SJCRH30 (cell line): ENCODE data around the gene MLC1. TPM values are rescaled to one million over a fixed set of nuclear protein-coding genes. Genes with fewer than 3 reads are reported as not detected.

Experiments
- DNase-seq, 2 experiments: peaks; one replicate each; pipeline ENCODE4 v3.0.0-alpha.2; 2015 to 2020
- H3K27ac ChIP-seq: fragments of 250-450 bp; sonication (Bioruptor Pico); 2 replicates; pipeline ENCODE4 v1.5.1; 2020; ENCODE audit warnings: mild to moderate bottlenecking, moderate library complexity
- H3K27me3 ChIP-seq: fragments of 250-450 bp; sonication (Bioruptor Pico); 2 replicates; pipeline ENCODE4 v1.5.1; 2020; ENCODE audit warnings: mild to moderate bottlenecking, moderate library complexity
- H3K36me3 ChIP-seq: fragments of 250-450 bp; sonication (Bioruptor Pico); 2 replicates; pipeline ENCODE4 v1.5.1; 2020; ENCODE audit warnings: mild to moderate bottlenecking, moderate library complexity
- H3K4me1 ChIP-seq: fragments of 250-450 bp; sonication (Bioruptor Pico); 2 replicates; pipeline ENCODE4 v1.5.1; 2020; ENCODE audit warnings: mild to moderate bottlenecking, moderate library complexity
- H3K4me3 ChIP-seq: fragments of 250-450 bp; sonication (Bioruptor Pico); 2 replicates; pipeline ENCODE4 v1.5.1; 2020; ENCODE audit warnings: mild to moderate bottlenecking, moderate library complexity
- H3K9me3 ChIP-seq: fragments of 250-450 bp; sonication (Bioruptor Pico); replicated peaks from 2 replicates; pipeline ENCODE4 v1.5.1; 2020; ENCODE audit warnings: mild to moderate bottlenecking, moderate library complexity
- total RNA-seq: library from RNA; depleted of rRNA; stranded (reverse); fragments of >200 nt; shearing (Covaris generic); gene quantifications from 2 replicates; pipeline ENCODE4 v1.2.3, GENCODE V29; 2014

Gene MLC1
- total RNA-seq, 1 experiment from 2014 or later = 0.04 TPM

DNA sequence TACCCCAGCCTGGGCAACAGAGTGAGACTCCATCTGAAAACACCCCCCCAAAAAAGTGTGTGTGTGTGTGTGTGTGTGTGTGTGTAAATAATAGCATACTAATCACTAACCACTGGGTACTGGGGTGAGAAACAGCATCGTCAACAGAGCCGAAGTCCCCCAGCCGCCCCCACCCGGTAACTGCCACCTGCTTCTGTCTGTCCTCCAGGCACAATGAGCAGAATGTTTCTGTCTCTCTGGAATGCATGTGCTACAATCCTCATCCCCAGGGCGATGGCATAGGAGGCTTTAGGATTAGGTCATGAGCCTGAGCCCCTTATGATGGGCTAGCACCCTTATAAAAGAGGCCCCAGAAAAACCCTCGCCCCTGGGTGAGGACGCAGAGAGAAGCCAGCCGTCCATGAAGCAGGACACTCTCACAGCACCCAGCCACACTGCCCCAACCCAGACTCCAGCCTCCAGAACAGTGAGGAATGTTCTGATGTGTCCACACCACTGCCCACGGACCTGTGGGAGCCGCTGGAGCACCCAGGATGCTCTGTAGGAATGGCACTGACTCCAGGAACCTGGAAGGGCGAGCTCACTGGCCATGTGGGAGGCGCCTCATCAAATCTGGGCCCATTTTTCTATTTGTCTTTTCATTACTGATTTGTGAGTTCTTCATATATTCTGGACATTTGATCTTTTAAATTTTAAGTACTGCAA lies 37.0 kb downstream of the MLC1 start:
- peak; percentile 93 to 96 for DNase-seq
- no peaks in the 10 kb centered on the region; the same call in 1 of the 2 replicates for H3K27me3 ChIP-seq
- peak overlapping the region; percentile 57 for H3K27ac ChIP-seq
- H3K4me1 ChIP-seq = peaks cover 15% of the 10 kb centered on the region
- H3K36me3 ChIP-seq = no peaks in the 10 kb centered on the region
- peaks cover 1% of the 10 kb centered on the region; the same call in 1 of the 2 replicates for H3K9me3 ChIP-seq
- no peak overlapping the region for H3K4me3 ChIP-seq

DNA sequence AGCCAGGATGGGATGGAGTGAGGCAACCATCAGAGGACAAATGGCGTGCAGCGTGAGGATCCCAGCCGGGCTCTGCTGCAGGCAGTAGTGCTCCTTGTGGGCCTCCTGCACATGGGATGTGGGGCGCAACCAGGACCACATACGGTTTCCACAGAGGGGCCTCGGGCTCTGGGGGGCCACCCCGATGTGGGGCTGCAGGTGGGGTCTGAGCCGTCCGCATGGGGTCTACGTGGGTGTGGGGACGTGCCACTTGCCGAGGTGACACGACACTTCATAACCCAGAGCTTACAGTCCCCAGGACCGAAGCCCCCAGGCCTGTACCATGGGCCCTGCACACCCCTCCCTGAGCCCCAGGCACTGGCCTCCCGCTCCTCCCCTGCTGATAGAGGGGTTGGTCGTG lies 37.9 kb downstream of the MLC1 start:
- Histone ChIP-seq H3K9me3 (no peaks in the 10 kb centered on the region), H3K4me3 (no peak overlapping the region), H3K27me3 (no peaks in the 10 kb centered on the region; the same call in 1 of the 2 replicates), H3K27ac (no peak overlapping the region), H3K36me3 (no peaks in the 10 kb centered on the region), H3K4me1 (peaks cover 15% of the 10 kb centered on the region)
- no peak for DNase-seq

DNA sequence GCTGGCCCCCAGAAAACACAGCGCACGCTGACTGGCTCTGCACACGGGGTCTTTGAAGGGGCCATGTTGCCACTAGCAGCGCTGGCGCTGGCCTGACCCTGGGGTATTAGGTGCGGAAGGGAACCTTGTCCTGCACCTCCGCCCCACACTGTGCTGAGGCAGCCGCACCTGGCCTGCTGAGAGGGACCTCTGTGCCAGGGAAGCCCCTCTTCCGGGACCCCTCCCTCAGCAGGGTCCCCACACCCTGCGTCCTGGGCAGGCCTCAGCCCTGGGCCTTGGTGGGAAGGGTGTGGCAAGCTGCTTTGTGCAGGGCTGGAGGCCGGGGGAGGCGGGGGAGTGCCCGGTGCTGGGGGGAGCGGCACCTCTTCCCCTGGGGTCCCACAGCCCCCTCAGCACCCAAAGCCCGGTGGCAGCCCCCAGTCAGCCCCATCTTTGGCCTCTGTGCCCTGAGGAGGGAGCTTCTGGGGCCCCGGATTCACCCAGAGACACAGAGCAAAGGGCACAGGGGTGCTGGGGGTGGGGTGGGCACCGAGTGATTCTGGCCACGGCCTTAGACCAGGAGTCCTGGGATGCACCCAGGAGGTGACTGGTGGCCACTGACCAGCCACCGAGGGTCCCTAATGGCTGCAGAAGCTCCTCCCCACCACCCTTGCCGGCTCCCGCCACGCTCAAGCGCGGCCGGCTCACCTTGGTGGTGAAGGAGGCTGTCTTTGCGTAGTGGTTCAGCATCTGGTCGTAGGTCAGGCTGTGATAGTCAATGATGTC lies 38.6 kb downstream of the MLC1 start:
- no peak overlapping the region for H3K27ac ChIP-seq
- H3K4me3 ChIP-seq = no peak overlapping the region
- H3K9me3 ChIP-seq = no peaks in the 10 kb centered on the region
- H3K36me3 ChIP-seq = no peaks in the 10 kb centered on the region
- DNase-seq = no peak
- H3K4me1 ChIP-seq = peaks cover 15% of the 10 kb centered on the region
- no peaks in the 10 kb centered on the region; the same call in 1 of the 2 replicates for H3K27me3 ChIP-seq

DNA sequence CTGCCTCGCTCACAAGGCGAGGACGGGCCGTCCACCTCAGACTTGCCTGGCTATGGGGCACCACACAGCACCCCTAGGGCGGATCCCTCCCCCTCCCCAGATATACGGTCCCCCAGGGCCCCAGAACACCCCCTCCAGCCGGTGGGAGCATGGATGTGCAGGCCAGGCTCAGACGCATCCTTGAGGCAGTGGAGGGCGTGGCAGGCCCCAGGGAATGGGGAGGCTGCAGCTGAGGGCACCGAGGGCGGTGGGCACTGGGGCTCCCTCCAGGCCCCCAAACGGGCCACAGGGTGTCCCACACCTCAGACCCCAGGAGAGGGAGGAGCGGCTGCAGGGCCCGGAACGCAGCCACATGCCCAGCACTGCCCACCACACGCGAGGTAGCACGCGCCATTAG lies 39.2 kb downstream of the MLC1 start:
- no peaks in the 10 kb centered on the region for H3K36me3 ChIP-seq
- no peak for DNase-seq
- H3K4me1 ChIP-seq = peaks cover 15% of the 10 kb centered on the region
- no peak overlapping the region for H3K4me3 ChIP-seq
- no peak overlapping the region for H3K27ac ChIP-seq
- no peaks in the 10 kb centered on the region; the same call in 1 of the 2 replicates for H3K27me3 ChIP-seq
- no peaks in the 10 kb centered on the region for H3K9me3 ChIP-seq

DNA sequence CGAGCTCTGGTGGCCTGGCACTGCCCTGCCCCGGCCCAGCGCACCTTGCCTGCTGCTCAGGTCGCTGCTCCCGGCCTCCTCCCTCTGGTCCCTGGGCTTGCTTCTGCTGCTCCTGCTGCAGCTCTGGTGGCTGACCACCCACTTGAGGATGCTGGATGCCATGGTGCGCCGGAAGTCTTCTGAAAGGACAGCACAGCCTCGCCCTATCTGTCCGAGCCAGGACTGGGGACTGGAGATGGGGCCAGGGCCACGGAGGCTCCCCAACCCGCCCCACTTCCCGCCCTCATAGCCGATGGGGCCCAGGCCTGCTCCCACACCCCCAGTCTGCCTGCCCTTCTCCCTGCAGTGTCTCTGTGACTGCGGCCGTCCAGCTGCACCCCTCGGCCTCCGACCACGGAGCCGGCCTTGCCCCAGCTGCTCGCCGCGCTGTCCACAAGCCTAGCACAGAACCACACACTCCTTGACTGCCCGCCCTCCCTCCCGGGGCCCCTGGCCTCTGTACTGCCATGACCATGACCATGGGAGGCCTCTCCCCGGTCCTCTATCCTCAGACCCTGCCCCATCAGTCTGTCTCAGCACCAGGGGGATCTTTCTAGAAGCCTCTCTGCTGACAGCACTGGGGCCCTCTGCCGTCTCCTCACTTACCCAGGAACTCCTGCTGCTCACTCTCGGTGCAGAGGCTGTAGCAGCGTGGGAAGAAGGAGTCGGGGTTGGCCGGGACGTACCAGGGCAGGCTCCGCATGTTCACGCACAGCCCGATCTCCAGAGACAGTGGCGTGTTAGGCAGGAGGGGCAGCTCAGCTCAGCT lies 39.8 kb downstream of the MLC1 start:
- peaks cover 15% of the 10 kb centered on the region for H3K4me1 ChIP-seq
- no peaks in the 10 kb centered on the region; the same call in 1 of the 2 replicates for H3K27me3 ChIP-seq
- H3K9me3 ChIP-seq = no peaks in the 10 kb centered on the region
- no peak overlapping the region for H3K4me3 ChIP-seq
- no peak for DNase-seq
- no peaks in the 10 kb centered on the region for H3K36me3 ChIP-seq
- H3K27ac ChIP-seq = no peak overlapping the region

DNA sequence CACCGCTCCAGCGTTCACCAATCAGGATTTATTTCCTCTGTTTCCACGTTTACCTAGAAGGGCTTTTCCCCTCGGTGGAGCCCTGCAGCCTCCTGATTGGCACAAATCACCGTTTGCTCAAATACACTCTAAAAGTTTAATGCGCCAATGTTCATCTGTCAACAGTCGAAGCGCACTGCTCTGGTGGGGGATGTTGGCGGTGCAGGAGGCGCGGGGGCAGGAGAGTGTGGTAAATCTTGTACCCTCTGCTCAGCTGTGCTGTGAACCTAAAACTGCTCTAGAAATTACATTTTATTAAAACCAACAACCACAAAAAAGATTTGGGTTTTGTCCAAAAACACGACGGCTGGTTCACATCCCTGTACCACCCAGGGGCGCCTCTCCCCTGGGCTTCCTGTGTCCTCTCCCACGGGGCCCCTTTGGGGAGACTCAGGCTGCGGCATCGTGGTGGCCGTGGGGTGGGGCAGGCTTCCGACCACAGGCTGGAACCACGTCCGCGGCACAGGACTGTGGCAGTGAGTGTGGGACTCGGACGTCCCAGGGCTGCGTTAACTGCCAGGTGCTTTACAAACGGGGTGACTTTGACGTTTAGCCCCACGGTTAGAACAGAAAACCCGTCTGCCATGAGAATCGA lies 40.6 kb downstream of the MLC1 start:
- no peak overlapping the region for H3K4me3 ChIP-seq
- peaks cover 15% of the 10 kb centered on the region for H3K4me1 ChIP-seq
- H3K36me3 ChIP-seq = no peaks in the 10 kb centered on the region
- H3K9me3 ChIP-seq = peaks cover under 1% of the 10 kb centered on the region
- no peak overlapping the region for H3K27ac ChIP-seq
- DNase-seq = no peak
- H3K27me3 ChIP-seq = no peaks in the 10 kb centered on the region; the same call in 1 of the 2 replicates

DNA sequence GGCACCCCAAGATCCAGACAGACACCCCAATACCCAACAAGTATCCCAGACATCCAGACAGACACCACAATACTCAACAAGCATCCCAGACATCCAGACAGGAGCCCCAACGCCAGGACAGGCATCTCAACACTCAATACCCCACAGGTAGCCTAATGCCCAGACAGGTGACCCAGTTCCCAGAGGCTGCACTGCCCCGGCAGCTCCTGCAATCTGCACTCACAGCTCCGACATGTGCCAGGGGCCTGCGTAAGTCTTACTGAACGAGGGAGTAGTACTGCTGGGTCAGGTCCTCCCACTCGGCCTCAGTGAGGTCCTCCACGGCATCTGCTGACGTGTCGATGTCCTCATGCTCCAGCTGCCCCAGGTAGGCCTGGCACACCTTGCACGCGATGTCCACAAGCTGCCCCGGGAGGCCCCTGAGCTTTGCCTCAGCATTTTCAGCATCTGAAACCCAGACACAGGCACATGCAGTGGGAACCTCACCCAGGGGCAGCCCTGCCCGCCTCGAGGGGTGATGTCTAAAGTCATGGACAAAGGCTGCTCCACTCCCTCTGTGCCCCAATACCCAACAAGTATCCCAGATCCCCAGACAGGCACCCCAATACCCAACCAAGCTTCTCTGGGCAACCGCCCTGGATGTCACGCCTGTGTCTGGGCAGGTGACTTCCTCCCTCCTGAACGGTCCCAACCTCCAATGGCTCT lies 43.7 kb downstream of the MLC1 start:
- Histone ChIP-seq H3K27ac (no peak overlapping the region), H3K4me3 (no peak overlapping the region), H3K9me3 (peaks cover 10% of the 10 kb centered on the region), H3K4me1 (no peaks in the 10 kb centered on the region; the same call in 1 of the 2 replicates), H3K36me3 (no peaks in the 10 kb centered on the region), H3K27me3 (no peaks in the 10 kb centered on the region; the same call in 1 of the 2 replicates)
- DNase-seq = no peak

DNA sequence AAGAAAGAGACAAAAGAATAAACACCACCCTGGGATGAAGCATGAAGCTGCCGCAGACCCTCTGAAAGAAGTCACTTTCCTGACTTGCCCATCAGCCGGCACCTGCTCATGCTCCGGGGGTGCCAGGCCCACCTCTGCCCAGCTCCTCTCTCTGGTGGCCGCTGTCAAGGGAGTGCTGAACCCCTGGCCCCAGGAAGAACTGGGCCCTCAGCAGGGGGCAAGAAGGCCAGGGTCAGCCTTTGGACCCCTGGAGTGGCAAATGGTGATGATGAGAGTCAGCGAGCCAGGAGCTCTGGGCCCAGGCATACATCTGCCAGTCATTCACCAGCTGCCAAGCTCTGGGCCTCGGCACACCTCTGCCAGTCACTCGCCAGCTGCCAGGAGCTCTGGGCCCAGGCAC lies 44.5 kb downstream of the MLC1 start:
- Histone ChIP-seq H3K4me1 (no peaks in the 10 kb centered on the region; the same call in 1 of the 2 replicates), H3K9me3 (peaks cover 10% of the 10 kb centered on the region), H3K27me3 (no peaks in the 10 kb centered on the region; the same call in 1 of the 2 replicates), H3K36me3 (no peaks in the 10 kb centered on the region), H3K27ac (no peak overlapping the region), H3K4me3 (no peak overlapping the region)
- no peak for DNase-seq

DNA sequence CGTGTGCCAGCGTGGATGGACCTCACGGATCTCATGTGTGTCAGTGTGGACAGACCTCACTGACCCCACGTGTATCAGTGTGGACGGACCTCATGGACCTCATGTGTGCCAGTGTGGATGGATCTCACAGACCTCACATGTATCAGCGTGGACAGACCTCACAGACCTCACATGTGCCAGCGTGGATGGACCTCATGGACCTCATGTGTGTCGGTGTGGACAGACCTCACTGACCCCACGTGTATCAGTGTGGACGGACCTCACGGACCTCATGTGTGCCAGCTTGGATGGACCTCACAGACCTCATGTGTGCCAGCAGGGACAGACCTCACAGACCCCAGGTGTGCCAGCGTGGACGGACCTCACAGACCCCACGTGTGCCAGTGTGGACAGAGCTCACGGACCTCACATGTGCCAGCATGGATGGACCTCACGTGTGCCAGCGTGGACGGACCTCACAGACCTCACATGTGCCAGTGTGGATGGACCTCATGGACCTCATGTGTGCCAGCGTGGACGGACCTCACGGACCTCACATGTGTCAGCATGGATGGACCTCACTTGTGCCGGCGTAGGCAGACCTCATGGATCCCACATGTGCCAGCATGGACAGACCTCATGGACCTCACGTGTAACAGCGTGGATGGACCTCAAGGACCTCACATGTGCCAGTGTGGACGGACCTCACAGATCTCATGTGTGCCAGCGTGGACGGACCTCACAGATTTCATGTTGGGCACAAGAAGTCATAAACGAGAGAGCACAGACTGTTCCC lies 45.4 kb downstream of the MLC1 start:
- H3K27me3 ChIP-seq = peaks cover 6% of the 10 kb centered on the region; the same call in 1 of the 2 replicates
- H3K4me1 ChIP-seq = no peaks in the 10 kb centered on the region; the same call in 1 of the 2 replicates
- DNase-seq = no peak
- H3K27ac ChIP-seq = no peak overlapping the region
- no peaks in the 10 kb centered on the region for H3K36me3 ChIP-seq
- H3K4me3 ChIP-seq = no peak overlapping the region
- peaks cover 10% of the 10 kb centered on the region for H3K9me3 ChIP-seq

DNA sequence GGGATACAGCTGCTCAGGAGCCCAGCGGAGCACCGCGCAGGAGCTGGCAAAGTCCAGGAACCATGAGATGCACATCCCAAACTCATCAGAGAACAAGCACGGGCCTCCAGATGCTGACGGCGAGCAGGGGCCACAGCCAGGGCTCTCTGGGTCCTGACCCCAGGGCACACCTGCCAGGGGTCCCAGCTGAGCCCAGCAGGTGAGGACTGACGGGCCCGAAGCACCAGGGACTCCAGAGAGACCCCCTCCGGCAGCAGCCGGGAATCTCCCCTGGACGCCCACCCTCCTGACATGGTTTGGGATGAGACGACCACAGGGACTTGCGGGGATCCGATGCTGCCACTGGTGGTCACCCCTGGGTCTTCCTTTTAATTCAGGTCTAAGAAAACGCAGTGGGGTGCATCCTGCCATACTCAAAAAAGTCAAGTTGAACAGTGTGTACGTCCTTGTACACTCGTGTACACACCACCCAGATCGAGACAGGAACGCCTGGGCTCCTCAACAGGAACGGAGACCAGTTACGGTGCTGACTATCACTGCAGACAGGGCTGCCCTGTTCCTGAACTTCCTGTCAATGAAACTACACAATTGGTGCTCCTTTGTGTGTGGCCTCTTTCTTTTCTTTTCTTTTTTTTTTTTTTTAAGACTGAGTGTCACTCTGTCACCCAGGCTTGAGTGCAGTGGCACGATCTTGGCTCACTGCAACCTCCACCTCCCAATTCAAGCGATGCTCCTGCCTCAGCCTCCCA lies 49.1 kb downstream of the MLC1 start:
- peaks cover 14% of the 10 kb centered on the region for H3K27me3 ChIP-seq
- no peak for DNase-seq
- H3K4me3 ChIP-seq = no peak overlapping the region
- no peaks in the 10 kb centered on the region for H3K4me1 ChIP-seq
- H3K9me3 ChIP-seq = peaks cover 10% of the 10 kb centered on the region
- no peaks in the 10 kb centered on the region for H3K36me3 ChIP-seq
- no peak overlapping the region for H3K27ac ChIP-seq

DNA sequence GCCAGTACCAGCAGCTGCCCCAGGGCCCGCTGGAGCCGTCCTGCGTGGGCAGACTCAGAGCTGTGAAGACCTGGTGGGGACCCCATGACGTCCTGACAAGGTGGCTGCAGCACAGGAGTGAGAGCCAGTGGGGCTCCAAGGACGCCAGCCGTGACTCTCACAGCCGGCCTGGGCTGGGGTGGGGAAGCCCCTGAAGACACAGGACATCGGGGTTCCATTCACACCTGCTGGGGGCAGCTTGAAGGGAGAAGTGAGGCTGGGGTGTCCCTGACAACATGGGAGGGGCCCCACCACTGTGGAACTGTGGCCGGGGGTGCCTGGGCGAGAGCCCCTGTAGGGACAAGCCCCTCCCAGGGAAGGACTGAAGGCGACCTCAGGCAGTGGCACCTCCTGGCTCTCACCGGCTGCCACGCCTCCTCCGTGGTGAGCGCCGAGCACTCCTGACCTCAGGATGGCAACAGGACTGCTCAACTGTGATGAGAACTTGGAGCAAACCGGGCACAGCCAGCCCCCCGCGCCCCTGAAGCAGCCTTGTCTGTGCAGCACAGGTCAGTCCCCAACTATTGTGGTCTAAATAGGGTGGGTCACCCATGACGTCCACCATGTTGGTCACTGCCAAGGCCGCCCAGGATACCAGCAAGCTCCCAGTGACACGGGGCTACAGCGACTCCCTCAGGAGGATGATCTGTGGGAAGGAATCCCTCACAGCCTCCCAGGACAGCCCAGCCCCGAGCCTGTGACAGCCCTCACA lies 49.9 kb downstream of the MLC1 start:
- H3K27me3 ChIP-seq = peaks cover 14% of the 10 kb centered on the region

More for the DNA sequence above, 49.9 kb downstream of the MLC1 start:
- no peak overlapping the region for H3K27ac ChIP-seq
- DNase-seq = peak in 1 of 2 experiments; percentile 8
- H3K9me3 ChIP-seq = peaks cover 10% of the 10 kb centered on the region
- H3K4me3 ChIP-seq = no peak overlapping the region
- no peaks in the 10 kb centered on the region for H3K36me3 ChIP-seq
- no peaks in the 10 kb centered on the region for H3K4me1 ChIP-seq
